GM06990 (cell line): ENCODE measurements around the gene RPH3AL.

ENCODE experiments used
- DNase-seq: peaks from one replicate; pipeline ENCODE4 v3.0.0-alpha.2; 2011; ENCODE audit not compliant: insufficient read length; ENCODE audit errors: extremely low read depth
- H3K27me3 ChIP-seq: replicated peaks from 2 replicates; pipeline ENCODE4 v1.6.0; 2011; ENCODE audit warnings: low read length; ENCODE audit not compliant: control insufficient read depth, insufficient read depth
- H3K36me3 ChIP-seq: 2 replicates; pipeline ENCODE4 v1.5.1; 2011; ENCODE audit warnings: low read length; ENCODE audit not compliant: control insufficient read depth, insufficient read depth
- H3K4me3 ChIP-seq: replicated peaks from 2 replicates; pipeline ENCODE4 v1.5.1; 2011; ENCODE audit warnings: low read depth, mild to moderate bottlenecking, control low read depth, low read length
- TF ChIP-seq, protein P1 (sequence below): IDR thresholded peaks from 2 replicates; pipeline ENCODE4 v1.5.1; 2011; ENCODE audit warnings: low read length, control low read depth, mild to moderate bottlenecking, inconsistent platforms; ENCODE audit not compliant: insufficient read depth, poor library complexity, severe bottlenecking

Gene RPH3AL

DNA sequence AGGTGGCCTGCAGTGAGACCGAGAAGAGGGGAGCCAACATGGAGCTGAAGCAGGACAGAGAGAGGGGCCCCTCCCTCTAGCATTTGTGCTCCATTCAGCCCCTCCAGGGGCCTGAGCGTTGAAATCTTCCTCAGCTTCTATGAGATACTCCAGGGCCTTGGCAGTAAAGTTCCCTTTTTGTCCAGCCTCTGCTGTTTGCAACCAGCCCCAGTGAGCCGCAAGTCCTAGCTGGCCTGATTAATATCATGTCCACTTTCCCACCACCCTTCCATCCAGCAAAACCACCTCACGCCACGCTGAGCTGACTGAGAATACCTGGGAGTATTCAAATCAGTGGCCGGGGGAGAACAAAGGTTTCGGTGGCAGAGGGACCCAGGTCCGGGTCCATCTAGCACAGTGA is 11.7 kb upstream of the RPH3AL start:
- H3K36me3 ChIP-seq = no peaks in the 10 kb centered on the region
- no peak for DNase-seq
- TF ChIP-seq, protein P1, sequence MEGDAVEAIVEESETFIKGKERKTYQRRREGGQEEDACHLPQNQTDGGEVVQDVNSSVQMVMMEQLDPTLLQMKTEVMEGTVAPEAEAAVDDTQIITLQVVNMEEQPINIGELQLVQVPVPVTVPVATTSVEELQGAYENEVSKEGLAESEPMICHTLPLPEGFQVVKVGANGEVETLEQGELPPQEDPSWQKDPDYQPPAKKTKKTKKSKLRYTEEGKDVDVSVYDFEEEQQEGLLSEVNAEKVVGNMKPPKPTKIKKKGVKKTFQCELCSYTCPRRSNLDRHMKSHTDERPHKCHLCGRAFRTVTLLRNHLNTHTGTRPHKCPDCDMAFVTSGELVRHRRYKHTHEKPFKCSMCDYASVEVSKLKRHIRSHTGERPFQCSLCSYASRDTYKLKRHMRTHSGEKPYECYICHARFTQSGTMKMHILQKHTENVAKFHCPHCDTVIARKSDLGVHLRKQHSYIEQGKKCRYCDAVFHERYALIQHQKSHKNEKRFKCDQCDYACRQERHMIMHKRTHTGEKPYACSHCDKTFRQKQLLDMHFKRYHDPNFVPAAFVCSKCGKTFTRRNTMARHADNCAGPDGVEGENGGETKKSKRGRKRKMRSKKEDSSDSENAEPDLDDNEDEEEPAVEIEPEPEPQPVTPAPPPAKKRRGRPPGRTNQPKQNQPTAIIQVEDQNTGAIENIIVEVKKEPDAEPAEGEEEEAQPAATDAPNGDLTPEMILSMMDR = no peak
- no peaks in the 10 kb centered on the region for H3K27me3 ChIP-seq
- H3K4me3 ChIP-seq = no peak overlapping the region

DNA sequence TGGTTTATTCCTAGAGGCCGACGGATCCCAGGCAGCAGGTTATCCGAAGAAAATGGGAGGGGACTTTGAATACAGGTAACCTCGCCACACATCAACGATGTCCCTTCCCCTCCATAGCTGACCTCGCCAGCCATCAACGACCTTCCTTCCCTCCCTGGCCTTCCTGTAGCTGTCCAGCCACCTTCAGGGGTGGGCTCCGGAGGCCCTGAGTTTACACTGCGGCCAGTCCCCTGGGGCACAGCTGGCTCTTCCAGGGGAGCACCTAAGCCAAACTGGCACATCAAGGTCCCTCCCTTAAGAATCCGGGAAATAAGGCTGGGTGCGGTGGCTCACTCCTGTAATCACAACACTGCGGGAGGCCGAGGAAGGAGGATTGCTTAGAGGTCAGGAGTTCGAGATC is 10.1 kb upstream of the RPH3AL start:
- DNase-seq = no peak

DNA sequence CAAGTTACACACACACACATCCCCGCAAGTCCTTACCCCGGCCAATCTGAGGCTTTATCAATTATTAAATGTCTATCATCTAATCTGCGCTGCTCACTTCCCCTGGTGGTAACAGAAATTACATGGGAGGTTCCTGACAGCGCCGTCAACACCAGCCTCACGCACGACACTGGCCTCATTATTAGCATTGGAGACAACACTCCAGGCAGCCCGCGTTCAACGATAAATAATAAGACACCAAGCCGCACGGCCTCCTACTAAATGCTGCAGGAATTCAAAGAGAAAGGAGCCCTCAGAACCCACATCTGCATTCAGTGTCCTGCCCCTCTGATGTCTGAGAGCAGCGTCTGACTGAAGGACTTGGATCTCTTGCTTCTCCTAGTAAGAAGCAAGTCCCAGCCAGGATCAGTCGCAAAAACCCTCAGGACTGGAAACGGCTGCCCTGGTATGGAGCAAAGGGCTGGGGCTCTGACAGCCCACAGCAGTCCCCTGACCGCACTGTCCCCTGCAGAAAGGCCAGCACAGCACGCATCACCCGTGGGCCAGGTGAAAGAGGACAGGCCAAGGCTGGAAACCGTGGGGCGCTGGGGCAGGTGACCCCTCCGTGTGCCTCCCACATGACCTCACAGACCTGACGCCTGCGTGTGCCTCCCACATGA is 7.6 kb upstream of the RPH3AL start:
- no peak for DNase-seq
- TF ChIP-seq, protein P1 = no peak
- no peaks in the 10 kb centered on the region for H3K27me3 ChIP-seq
- no peaks in the 10 kb centered on the region for H3K36me3 ChIP-seq
- no peak overlapping the region for H3K4me3 ChIP-seq

More for the DNA sequence above, 10.1 kb upstream of the RPH3AL start:
- Histone ChIP-seq H3K36me3 (no peaks in the 10 kb centered on the region), H3K4me3 (no peak overlapping the region), H3K27me3 (no peaks in the 10 kb centered on the region)
- TF ChIP-seq, protein P1 = no peak

DNA sequence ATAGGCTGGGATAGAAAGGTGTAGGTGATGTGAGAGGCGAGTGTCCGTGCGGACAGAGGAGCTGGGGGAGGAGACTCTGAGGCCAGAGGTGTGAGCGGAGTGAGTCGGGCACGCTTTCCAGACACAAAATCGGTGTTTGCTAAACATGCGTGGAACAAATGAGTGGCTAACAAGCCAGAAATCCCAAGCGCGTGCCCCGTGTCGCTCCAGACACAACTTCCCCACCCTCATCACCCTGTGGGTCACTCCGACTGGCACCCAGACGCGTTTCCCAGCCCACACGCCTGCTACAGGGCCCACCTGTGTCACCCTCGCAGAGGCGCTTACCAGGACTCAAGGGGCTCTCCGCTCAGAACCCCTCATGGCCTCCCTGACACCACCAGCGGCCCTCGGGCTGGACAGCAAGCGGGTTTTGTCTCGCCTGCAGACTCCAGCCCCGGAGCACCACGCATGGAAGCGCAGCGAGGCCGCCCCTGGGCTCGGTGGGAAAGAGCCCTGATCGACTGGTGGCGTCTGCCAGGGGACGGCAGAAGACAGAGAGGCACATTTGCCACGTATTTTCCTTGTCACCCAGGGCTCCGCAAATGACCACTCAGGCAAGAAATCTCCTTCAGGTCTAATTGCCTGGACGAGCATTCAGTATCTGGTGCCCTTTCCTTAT is 6.0 kb upstream of the RPH3AL start:
- Histone ChIP-seq H3K27me3 (no peaks in the 10 kb centered on the region), H3K4me3 (no peak overlapping the region), H3K36me3 (no peaks in the 10 kb centered on the region)
- DNase-seq = no peak
- TF ChIP-seq, protein P1 = no peak

DNA sequence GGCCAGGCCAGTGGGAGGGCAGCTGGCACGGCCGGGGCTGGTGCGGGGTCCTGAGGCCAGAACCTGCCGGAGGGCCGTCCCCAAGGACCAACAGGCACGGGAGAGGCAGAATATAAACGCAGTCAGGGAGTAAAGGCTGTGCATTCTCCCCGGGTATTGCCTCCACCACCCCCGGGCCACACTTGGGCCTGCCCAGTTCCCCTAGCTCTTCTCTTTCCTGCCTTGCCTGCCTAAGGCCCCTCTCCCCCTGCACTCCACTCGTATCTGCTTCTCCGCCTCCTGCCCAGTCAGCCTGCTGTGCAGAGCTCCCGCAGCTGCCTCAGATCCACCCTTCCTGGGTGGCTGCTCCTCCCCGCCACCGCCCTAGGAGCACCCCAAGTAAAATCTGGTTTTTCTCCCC is 5.0 kb upstream of the RPH3AL start:
- no peaks in the 10 kb centered on the region for H3K27me3 ChIP-seq
- H3K4me3 ChIP-seq = no peak overlapping the region
- H3K36me3 ChIP-seq = no peaks in the 10 kb centered on the region
- DNase-seq = no peak
- TF ChIP-seq, protein P1 = no peak
